ENCODE measurements around the gene LENG8.

DNA sequence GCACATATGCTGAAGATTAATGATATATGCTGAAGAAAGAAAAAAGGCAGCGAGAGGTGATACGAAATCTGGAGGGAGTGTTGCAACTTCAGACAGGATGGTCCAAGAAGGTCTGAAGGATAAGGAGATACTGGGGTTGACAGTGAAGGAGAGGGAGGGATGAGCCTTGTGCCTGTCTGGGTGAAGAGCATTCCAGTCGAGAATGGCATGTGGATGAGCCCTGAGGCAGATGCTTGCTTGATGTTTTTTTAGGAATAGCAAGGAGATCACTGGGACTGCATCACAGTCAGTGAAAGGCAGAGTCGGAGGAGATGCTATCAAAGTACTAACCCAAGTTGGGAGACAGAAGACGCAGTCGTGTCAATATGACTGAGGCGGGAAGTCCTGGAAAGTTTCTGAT is 40.3 kb downstream of the LENG8 start:
- TF ChIP-seq, protein P1, sequence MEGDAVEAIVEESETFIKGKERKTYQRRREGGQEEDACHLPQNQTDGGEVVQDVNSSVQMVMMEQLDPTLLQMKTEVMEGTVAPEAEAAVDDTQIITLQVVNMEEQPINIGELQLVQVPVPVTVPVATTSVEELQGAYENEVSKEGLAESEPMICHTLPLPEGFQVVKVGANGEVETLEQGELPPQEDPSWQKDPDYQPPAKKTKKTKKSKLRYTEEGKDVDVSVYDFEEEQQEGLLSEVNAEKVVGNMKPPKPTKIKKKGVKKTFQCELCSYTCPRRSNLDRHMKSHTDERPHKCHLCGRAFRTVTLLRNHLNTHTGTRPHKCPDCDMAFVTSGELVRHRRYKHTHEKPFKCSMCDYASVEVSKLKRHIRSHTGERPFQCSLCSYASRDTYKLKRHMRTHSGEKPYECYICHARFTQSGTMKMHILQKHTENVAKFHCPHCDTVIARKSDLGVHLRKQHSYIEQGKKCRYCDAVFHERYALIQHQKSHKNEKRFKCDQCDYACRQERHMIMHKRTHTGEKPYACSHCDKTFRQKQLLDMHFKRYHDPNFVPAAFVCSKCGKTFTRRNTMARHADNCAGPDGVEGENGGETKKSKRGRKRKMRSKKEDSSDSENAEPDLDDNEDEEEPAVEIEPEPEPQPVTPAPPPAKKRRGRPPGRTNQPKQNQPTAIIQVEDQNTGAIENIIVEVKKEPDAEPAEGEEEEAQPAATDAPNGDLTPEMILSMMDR (IDR thresholded peaks at IDR 0.05) = no peak
- TF ChIP-seq EZH2phosphoT487 (IDR thresholded peaks at IDR 0.05) = no peak
